ENCODE results near the gene TACC3.

TACC3 gene

DNA sequence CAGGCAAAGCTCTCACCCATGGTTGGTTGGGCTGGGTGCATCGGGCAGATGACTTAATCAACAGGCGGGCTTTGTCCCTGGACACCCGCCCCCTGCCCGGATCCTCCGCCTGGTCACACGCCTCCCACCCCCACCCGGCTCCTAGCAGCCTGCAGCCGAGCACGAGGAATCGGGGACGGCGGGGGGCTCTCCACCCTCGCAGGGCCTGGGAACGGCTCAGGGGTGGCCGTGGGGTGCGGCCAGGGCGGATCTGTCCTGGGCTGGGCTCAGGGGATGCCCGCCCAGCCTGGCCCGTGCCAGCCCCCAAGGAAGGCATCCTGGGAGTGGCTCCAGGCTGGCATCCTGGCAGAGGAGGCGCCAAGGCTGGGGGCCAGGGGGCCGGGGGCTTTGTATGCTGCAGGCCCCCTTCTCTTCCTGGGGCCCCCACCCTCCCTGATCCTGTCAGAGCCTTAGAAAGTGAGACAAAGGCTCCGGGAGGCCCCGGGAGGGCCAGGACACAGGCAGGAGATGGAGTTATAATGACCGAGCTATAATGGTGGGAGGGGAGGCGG, 39.3 kb downstream of the TACC3 start:
- no peak for DNase-seq (ENCODE audit: low read depth)

GRCh38 chr4:1761130-1761689, 39.9 kb downstream of the TACC3 start:
- DNase-seq (ENCODE audit: low read depth): no peak

GRCh38 chr4:1762264-1763010, 41.1 kb downstream of the TACC3 start:
- no peak for DNase-seq (ENCODE audit: low read depth)

DNA sequence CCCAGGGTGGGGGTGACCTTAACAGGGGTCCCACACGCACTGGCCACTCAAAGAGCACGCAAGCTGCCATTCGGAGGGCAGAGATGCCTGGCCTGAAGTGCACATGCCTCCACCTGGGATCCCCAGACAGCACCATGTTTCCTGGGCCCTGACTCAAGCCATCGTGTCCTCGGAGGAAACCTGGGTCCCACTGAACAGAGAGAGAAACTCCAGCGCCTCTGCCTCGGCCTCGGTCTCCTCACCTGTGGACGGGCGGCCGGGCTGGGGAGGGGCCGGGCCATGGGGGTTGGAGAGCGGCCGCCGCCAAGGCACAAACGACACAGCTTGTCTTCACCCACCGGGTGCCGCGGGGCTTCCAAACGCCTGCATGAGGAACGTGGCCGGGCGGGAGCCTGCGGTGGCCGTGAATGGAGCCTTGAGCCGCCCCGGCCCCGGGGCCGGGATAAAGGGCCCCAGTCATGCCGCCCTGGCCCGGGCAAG, 41.8 kb downstream of the TACC3 start:
- DNase-seq (ENCODE audit: low read depth): no peak

DNA sequence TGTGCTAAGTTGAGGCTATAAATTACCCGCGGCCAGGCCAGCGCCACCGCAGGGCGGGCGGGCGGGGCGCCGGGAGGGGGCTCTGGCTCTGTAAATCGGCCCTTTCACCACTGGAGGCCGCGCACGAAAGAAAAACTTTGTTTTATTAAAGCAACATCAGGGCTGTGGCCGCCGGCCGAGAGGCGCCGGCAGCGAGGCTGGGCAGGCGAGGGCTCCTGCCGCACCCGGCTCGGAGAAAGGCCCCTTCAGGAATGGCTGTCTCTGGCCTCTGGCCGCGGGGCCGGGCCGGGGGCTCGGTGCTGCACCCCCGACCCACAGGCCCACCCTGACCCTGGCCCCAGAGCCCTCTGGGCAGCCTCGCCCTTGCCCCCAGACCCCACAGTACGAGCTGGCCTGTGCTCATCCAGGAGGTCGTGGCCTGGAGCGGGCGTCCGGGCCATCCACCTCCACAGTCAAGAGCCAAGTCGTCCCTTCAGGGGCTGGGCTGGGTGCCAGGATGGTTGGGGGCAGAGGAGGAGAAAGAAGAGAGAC, 42.3 kb downstream of the TACC3 start:
- DNase-seq (ENCODE audit: low read depth): no peak

GRCh38 chr4:1764670-1765069, 43.3 kb downstream of the TACC3 start:
- DNase-seq (ENCODE audit: low read depth): no peak

GRCh38 chr4:1765409-1766072, 44.2 kb downstream of the TACC3 start:
- DNase-seq (ENCODE audit: low read depth): no peak

DNA sequence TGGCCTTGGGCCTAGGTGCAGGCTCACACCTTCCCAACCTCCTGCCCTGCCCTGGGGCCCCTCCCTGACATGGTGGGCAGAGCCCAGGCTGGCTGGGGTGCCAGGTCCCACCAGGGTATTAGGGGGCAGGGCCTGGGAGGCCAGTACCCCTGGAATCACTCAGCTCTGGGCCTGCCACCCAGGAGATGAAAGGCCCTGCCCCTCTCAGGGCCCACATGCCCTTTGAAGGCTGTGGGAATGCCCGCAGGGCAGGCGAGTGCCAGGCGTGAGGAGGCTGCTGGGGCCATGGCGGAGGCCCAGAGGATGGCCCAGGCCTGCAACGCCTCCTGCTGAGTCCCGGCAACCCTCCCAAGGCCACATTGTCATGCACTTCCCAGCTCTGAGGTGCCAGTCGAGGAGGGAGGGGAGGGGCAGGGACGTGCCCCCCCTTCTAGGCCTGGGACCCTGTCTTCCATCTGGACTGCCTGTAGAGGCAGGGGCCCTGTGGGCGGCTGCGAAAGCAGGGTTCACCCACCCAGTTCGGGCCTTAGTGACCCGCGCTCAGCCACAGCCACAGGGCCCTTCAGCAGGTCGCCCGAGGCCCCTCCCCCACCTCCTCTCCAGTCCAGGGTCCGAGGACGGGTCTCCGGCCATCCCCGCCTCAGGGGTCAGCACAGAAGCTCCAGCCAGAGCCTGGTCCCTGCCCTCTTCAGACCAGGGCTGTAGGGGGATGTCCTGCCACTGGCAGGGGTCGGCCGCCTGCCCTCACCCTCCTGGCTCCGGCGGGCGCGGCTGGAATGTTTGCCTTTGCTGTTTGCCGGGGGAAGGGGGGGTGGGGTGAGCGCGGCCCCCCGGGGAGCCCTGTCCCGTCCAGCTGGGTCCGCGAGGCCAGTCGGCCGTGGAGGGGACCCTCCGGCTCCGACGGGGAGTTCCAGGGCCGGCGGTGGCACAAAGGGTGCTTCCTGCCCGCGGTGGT, 45.1 kb downstream of the TACC3 start:
- DNase-seq (ENCODE audit: low read depth): no peak

GRCh38 chr4:1767061-1767769, 45.9 kb downstream of the TACC3 start:
- DNase-seq (ENCODE audit: low read depth): no peak

- DNase-seq (ENCODE audit: low read depth): no peak
These were observed 46.5 kb downstream of the TACC3 start for GRCh38 chr4:1767770-1768366.

- DNase-seq (ENCODE audit: low read depth): no peak
These were observed 47.2 kb downstream of the TACC3 start for GRCh38 chr4:1768367-1769034.

GRCh38 chr4:1769692-1770091, 48.4 kb downstream of the TACC3 start:
- no peak for DNase-seq (ENCODE audit: low read depth)

DNA sequence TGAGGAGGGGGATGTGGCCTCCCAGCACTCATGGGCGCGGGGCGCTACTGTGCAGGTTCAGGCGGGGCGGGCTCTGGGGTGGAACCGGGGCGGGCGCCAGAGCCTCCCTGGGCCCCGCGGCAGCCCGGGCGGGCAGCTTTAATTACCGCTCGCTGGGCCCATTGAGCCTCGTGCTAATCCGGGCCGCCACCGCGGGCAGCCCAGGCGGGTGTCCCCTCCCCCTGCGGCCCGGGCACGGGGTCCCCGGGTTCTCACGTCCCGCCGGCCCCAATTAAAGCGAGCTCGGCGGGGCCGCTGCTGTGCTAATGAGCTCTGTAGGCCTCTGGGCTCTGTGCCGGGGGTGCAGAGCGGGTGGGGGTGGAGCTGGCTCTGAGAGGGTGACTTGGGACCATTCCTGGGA, 48.9 kb downstream of the TACC3 start:
- DNase-seq (ENCODE audit: low read depth): no peak

GRCh38 chr4:1770791-1771231, 49.5 kb downstream of the TACC3 start:
- DNase-seq (ENCODE audit: low read depth): no peak

- DNase-seq (ENCODE audit: low read depth): no peak
These were observed 50.4 kb downstream of the TACC3 start for GRCh38 chr4:1771555-1772305.

DNA sequence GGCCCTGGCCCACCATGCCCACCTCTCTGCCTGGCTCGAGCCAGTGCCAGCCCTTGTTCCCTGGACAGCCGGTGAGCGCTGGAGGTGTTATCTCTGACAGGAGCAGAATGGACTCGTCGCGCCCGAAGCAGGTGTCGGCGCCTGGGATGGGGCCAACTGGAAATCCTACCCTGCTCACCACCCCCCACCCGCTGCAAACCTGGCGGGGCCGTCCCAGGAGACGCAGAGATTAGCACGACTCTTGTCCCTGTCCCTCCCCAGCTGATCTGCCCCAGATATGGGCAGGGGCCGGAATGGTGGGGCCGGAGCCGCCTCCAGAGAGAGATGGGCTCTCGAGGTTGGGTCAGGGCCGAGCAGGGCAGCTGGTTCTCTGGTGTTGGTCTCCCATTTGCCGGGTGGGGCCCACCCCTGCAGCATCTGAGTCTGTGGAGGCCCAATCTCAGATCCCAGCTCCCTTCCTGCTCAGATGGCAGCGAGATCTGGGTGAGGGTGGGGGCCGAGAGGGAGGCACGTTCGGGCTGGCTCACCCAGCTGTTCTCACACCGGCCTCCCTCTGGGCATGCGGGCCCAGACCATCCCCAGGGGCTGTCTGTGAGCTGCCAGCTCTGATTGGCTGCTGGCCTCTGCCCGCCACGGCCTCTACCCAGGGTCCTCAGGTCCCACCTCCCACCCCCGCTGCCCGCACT, 51.7 kb downstream of the TACC3 start:
- no peak for DNase-seq (ENCODE audit: low read depth)

GRCh38 chr4:1773754-1774153, 52.4 kb downstream of the TACC3 start:
- no peak for DNase-seq (ENCODE audit: low read depth)

- DNase-seq (ENCODE audit: low read depth): no peak
These were observed 54.6 kb downstream of the TACC3 start for GRCh38 chr4:1775731-1776500.
